Measurements from ENCODE around the gene TEX11. TPM values are rescaled to one million over a fixed set of nuclear protein-coding genes. Genes with fewer than 3 reads are reported as not detected.

TEX11 gene
- total RNA-seq, 4 donors from 2014 or later: not detected

DNA sequence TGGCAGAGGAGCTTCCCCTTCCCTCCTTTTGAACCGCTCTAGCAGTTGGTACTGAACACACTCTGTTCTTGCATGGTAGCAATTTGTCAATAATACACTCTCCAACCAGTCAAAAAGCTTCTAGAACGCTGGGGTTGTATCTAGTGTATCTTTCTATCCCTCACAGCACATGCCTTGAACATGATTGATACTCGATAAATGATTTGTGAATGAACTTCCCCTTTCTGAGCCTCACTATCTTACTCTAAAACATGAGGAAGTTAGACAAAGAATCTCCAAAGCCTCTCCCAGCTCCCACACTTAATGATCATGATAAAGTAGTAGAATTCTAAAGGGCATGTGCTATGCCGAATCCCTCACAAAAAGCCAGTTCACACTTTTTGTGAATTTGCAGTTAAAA is 399.4 kb downstream of the TEX11 start:
- peaks cover 0 to 6% (median 0%) of the 10 kb centered on the region in 3 donors for H3K36me3 ChIP-seq
- H3K4me3 ChIP-seq: no peak overlapping the region
- no peak overlapping the region for H3K27ac ChIP-seq
- H3K27me3 ChIP-seq: no peaks in the 10 kb centered on the region
- DNase-seq: no peak
- WGBS, 2 donors: 40 to 63% methylated on average over 2 to 4 of the region's 4 CpGs
- no peak for TF ChIP-seq POLR2A (IDR thresholded peaks at IDR 0.05)
- TF ChIP-seq, protein P1, sequence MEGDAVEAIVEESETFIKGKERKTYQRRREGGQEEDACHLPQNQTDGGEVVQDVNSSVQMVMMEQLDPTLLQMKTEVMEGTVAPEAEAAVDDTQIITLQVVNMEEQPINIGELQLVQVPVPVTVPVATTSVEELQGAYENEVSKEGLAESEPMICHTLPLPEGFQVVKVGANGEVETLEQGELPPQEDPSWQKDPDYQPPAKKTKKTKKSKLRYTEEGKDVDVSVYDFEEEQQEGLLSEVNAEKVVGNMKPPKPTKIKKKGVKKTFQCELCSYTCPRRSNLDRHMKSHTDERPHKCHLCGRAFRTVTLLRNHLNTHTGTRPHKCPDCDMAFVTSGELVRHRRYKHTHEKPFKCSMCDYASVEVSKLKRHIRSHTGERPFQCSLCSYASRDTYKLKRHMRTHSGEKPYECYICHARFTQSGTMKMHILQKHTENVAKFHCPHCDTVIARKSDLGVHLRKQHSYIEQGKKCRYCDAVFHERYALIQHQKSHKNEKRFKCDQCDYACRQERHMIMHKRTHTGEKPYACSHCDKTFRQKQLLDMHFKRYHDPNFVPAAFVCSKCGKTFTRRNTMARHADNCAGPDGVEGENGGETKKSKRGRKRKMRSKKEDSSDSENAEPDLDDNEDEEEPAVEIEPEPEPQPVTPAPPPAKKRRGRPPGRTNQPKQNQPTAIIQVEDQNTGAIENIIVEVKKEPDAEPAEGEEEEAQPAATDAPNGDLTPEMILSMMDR (IDR thresholded peaks at IDR 0.05): no peak
- intact Hi-C loops (cut with DNase I): no loop called here
- no peaks in the 10 kb centered on the region for H3K9me3 ChIP-seq
- no peaks in the 10 kb centered on the region for H3K4me1 ChIP-seq

GRCh38 chrX:70508296-70508911 is 400.1 kb downstream of the TEX11 start:
- H3K27me3 ChIP-seq: no peaks in the 10 kb centered on the region
- no peaks in the 10 kb centered on the region for H3K4me1 ChIP-seq
- intact Hi-C loops (cut with DNase I): no loop called here
- 29 to 46% methylated on average over 5 to 6 of the region's 6 CpGs for WGBS, 2 donors
- DNase-seq: no peak
- H3K27ac ChIP-seq: no peak overlapping the region
- H3K9me3 ChIP-seq: no peaks in the 10 kb centered on the region
- H3K4me3 ChIP-seq: no peak overlapping the region
- no peak for TF ChIP-seq POLR2A (IDR thresholded peaks at IDR 0.05)
- TF ChIP-seq, protein P1 (IDR thresholded peaks at IDR 0.05): no peak
- H3K36me3 ChIP-seq: peaks cover 0 to 13% (median 0%) of the 10 kb centered on the region in 3 donors

GRCh38 chrX:70505451-70505841 is 403.1 kb downstream of the TEX11 start:
- Histone ChIP-seq H3K36me3 (peaks cover 0 to 43% (median 0%) of the 10 kb centered on the region in 3 donors), H3K27ac (no peak overlapping the region), H3K4me3 (no peak overlapping the region), H3K9me3 (no peaks in the 10 kb centered on the region), H3K4me1 (no peaks in the 10 kb centered on the region), H3K27me3 (no peaks in the 10 kb centered on the region)
- WGBS, 2 donors: 51 to 59% methylated on average over 4 of the region's 4 CpGs
- no peak for TF ChIP-seq POLR2A (IDR thresholded peaks at IDR 0.05)
- TF ChIP-seq, protein P1 (IDR thresholded peaks at IDR 0.05): no peak
- intact Hi-C loops (cut with DNase I): no loop called here
- no peak for DNase-seq

GRCh38 chrX:70504772-70505450 is 403.6 kb downstream of the TEX11 start:
- DNase-seq: no peak
- H3K27ac ChIP-seq: no peak overlapping the region
- H3K9me3 ChIP-seq: no peaks in the 10 kb centered on the region
- no peak overlapping the region for H3K4me3 ChIP-seq
- WGBS, 2 donors: 71 to 85% methylated on average over 3 to 6 of the region's 6 CpGs
- H3K27me3 ChIP-seq: no peaks in the 10 kb centered on the region
- peaks cover 0 to 48% (median 0%) of the 10 kb centered on the region in 3 donors for H3K36me3 ChIP-seq
- H3K4me1 ChIP-seq: no peaks in the 10 kb centered on the region
- no peak for TF ChIP-seq POLR2A (IDR thresholded peaks at IDR 0.05)
- TF ChIP-seq, protein P1 (IDR thresholded peaks at IDR 0.05): no peak
- intact Hi-C loops (cut with DNase I): no loop called here

- Histone ChIP-seq H3K27me3 (no peaks in the 10 kb centered on the region), H3K27ac (no peak overlapping the region), H3K9me3 (no peaks in the 10 kb centered on the region), H3K36me3 (peaks cover 0 to 89% (median 0%) of the 10 kb centered on the region in 3 donors), H3K4me3 (no peak overlapping the region), H3K4me1 (no peaks in the 10 kb centered on the region)
- no peak for DNase-seq
- intact Hi-C loops (cut with DNase I): no loop called here
- 90% methylated on average over 3 to 4 of the region's 4 CpGs for WGBS, 2 donors
- TF ChIP-seq POLR2A (IDR thresholded peaks at IDR 0.05): no peak
- TF ChIP-seq, protein P1 (IDR thresholded peaks at IDR 0.05): no peak
These were observed 407.7 kb downstream of the TEX11 start for GRCh38 chrX:70500826-70501225.

All from esophagus squamous epithelium (tissue), 5 donors.